Large intestine (tissue), 3 donors: ENCODE measurements around the gene SMIM17. TPM values are rescaled to one million over a fixed set of nuclear protein-coding genes. Genes with fewer than 3 reads are reported as not detected.

ENCODE experiments used
- DNase-seq, 2 donors: peaks; one replicate each; pipeline versions ENCODE4 v3.0.0 to v3.0.0-alpha.2; 2013
- H3K27ac ChIP-seq: one replicate; pipeline ENCODE4 v1.5.1; 2013; ENCODE audit warnings: low read length
- H3K27me3 ChIP-seq: 2 replicates; pipeline ENCODE4 v1.6.1; 2013; ENCODE audit warnings: low read length; ENCODE audit not compliant: control insufficient read depth, insufficient read depth
- H3K36me3 ChIP-seq: 2 replicates; pipeline ENCODE4 v1.6.1; 2013; ENCODE audit warnings: low read length; ENCODE audit not compliant: control insufficient read depth, insufficient read depth
- H3K4me1 ChIP-seq: one replicate; pipeline ENCODE4 v1.6.1; 2013; ENCODE audit warnings: low read length; ENCODE audit not compliant: control insufficient read depth, insufficient read depth
- H3K4me3 ChIP-seq: one replicate; pipeline ENCODE4 v1.5.1; 2013; ENCODE audit warnings: low read length
- H3K9me3 ChIP-seq: one replicate; pipeline ENCODE4 v1.6.1; 2013; ENCODE audit warnings: mild to moderate bottlenecking, low read depth, low read length, moderate library complexity; ENCODE audit not compliant: control insufficient read depth
- WGBS: methylation state at CpG from one replicate; pipeline ENCODE4 v1.1.5; 2013; ENCODE audit warnings: low lambda C conversion rate; ENCODE audit not compliant: insufficient coverage; 5-methylcytosine and 5-hydroxymethylcytosine counted together
- polyA plus RNA-seq: library from polyadenylated mRNA; unstranded; fragments of 120-200 nt; gene quantifications from one replicate; pipeline ENCODE4 v1.2.1, GENCODE V29; 2013

Gene SMIM17
- polyA plus RNA-seq, 1 donor = 0.97 TPM

DNA sequence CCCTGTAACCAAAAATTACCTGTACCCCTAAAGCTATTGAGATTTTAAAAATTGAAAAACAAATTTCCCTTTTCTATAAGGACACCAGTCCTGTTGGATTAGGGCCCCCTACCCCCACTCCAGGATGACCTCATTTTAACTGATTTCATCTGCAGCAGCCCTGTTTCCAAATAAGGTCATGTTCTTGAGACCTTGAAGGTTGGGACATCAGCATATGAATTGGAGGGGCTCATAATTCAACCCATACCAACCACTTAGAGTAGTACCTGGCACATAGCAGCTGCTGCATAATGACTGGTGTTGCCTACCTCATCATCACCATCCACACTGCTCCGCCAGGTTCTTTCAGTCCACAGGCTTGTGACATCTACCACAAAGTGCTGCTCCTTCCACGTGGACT lies 30.2 kb upstream of the SMIM17 start:
- H3K36me3 ChIP-seq = peaks cover 12% of the 10 kb centered on the region
- peaks cover 13% of the 10 kb centered on the region for H3K9me3 ChIP-seq
- WGBS = no CpG with 5 or more reads among the region's 2 CpGs

GRCh38 chr19:56613639-56614038 lies 29.3 kb upstream of the SMIM17 start:
- Histone ChIP-seq H3K4me1 (no peaks in the 10 kb centered on the region), H3K27ac (no peak overlapping the region), H3K4me3 (no peak overlapping the region), H3K36me3 (peaks cover 16% of the 10 kb centered on the region), H3K27me3 (no peaks in the 10 kb centered on the region), H3K9me3 (peaks cover 17% of the 10 kb centered on the region)
- no peak for DNase-seq
- 100% methylated on average over 1 of the region's 5 CpGs for WGBS

More for the DNA sequence above, 30.2 kb upstream of the SMIM17 start:
- H3K4me1 ChIP-seq = no peaks in the 10 kb centered on the region
- H3K4me3 ChIP-seq = no peak overlapping the region
- DNase-seq = no peak
- H3K27ac ChIP-seq = no peak overlapping the region
- no peaks in the 10 kb centered on the region for H3K27me3 ChIP-seq

DNA sequence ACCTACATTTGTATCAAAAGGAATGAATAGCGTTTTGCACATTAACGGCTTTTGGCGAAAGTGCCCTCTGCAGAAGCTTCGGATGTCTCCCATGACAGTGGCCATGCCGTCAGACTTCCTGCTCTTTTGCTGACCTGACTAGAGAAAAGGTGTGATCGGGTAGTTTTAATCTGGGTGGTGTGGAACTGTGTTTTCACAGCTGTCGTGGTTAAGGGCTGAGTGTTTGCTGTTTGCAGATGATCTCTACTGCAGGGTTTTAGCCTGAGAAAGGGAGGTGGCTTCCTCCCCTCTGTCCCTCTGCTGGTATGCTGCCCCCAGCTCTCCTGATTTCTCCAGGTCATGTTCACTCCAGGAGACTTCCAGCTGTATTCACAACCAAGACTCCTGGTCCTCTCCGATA lies 25.4 kb upstream of the SMIM17 start:
- no peak overlapping the region for H3K4me3 ChIP-seq
- no peaks in the 10 kb centered on the region for H3K4me1 ChIP-seq
- H3K9me3 ChIP-seq = peaks cover 37% of the 10 kb centered on the region
- no CpG with 5 or more reads among the region's 8 CpGs for WGBS
- no peak for DNase-seq
- H3K36me3 ChIP-seq = peaks cover 28% of the 10 kb centered on the region
- H3K27me3 ChIP-seq = no peaks in the 10 kb centered on the region
- H3K27ac ChIP-seq = no peak overlapping the region

GRCh38 chr19:56619121-56619520 lies 23.8 kb upstream of the SMIM17 start:
- Histone ChIP-seq H3K4me1 (no peaks in the 10 kb centered on the region), H3K9me3 (peaks cover 39% of the 10 kb centered on the region), H3K36me3 (peaks cover 32% of the 10 kb centered on the region), H3K4me3 (no peak overlapping the region), H3K27ac (no peak overlapping the region), H3K27me3 (no peaks in the 10 kb centered on the region)
- WGBS = no CpG with 5 or more reads among the region's 8 CpGs
- no peak for DNase-seq

DNA sequence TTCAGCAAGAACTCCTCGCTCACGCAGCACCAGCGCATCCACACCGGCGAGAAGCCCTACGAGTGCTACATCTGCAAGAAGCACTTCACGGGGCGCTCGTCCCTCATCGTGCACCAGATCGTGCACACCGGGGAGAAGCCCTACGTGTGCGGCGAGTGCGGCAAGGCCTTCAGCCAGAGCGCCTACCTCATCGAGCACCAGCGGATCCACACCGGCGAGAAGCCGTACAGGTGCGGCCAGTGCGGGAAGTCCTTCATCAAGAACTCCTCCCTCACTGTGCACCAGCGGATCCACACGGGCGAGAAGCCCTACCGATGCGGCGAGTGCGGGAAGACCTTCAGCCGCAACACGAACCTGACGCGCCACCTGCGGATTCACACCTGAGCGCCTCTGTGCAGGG lies 20.6 kb upstream of the SMIM17 start:
- H3K4me3 ChIP-seq = no peak overlapping the region
- H3K27ac ChIP-seq = no peak overlapping the region
- peaks cover 53% of the 10 kb centered on the region for H3K9me3 ChIP-seq
- peaks cover 32% of the 10 kb centered on the region for H3K36me3 ChIP-seq
- DNase-seq = no peak
- H3K4me1 ChIP-seq = no peaks in the 10 kb centered on the region
- H3K27me3 ChIP-seq = no peaks in the 10 kb centered on the region
- WGBS = no CpG with 5 or more reads among the region's 37 CpGs

GRCh38 chr19:56623006-56623405 lies 20.0 kb upstream of the SMIM17 start:
- Histone ChIP-seq H3K27me3 (no peaks in the 10 kb centered on the region), H3K36me3 (peaks cover 26% of the 10 kb centered on the region), H3K4me1 (no peaks in the 10 kb centered on the region), H3K4me3 (no peak overlapping the region), H3K9me3 (peaks cover 55% of the 10 kb centered on the region), H3K27ac (no peak overlapping the region)
- WGBS = 100% methylated on average over 2 of the region's 9 CpGs
- no peak for DNase-seq

GRCh38 chr19:56625708-56626107 lies 17.3 kb upstream of the SMIM17 start:
- no peaks in the 10 kb centered on the region for H3K27me3 ChIP-seq
- peaks cover 46% of the 10 kb centered on the region for H3K9me3 ChIP-seq
- no peak for DNase-seq
- no peak overlapping the region for H3K27ac ChIP-seq
- 100% methylated on average over 1 of the region's 9 CpGs for WGBS
- peaks cover 25% of the 10 kb centered on the region for H3K36me3 ChIP-seq
- no peaks in the 10 kb centered on the region for H3K4me1 ChIP-seq
- H3K4me3 ChIP-seq = no peak overlapping the region

DNA sequence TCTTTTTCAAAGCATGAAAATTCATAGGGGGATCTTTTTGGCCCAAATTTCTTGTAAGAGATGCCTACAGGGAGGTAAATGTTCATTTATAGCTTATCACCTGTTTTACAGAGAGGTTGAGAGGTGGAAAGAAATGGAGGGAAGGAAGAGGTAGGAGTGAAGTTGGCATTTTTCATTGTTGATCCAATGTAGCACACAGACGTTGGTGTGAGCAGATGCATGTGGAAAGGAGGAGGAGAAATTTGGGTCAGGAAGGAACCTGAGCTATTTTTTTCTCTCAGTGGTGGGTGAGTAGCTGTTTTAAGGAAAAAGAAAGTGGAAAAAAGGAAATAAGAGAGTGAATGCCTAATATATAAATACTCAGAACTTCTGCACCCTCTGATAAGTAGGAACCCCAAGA lies 9.9 kb upstream of the SMIM17 start:
- no peaks in the 10 kb centered on the region for H3K4me1 ChIP-seq
- peaks cover 11% of the 10 kb centered on the region for H3K9me3 ChIP-seq
- no peak for DNase-seq
- H3K27ac ChIP-seq = no peak overlapping the region
- no peaks in the 10 kb centered on the region for H3K27me3 ChIP-seq
- H3K4me3 ChIP-seq = no peak overlapping the region
- whole genome bisulfite sequencing = no CpG with 5 or more reads among the region's 1 CpG
- no peaks in the 10 kb centered on the region for H3K36me3 ChIP-seq

DNA sequence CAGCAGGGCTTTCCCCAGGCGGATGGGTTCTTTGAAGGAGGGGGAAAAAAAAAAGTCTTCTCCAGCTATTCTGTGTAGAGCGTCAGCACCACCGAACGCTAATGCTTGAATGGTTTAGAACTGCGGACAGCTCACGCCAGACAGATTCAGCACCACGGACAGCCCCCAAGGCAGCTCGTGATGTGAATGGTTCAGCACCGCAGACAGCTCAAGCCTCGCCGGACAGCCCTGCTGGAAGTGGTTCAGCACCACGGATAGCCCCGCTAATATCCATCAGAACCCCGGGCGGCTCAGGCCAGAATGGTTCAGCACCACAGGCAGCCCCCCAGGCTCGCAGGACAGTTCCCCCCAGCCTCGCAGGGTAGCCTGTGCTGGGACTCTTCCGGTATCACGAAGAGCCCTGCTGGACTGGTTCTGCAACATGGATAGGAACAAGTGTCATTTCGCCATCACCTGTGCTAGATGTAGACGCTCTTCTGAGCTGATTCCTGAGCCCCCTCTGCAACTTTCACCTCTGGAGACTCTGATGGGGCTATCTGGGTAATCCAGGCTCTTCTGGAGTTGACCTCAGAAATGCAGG lies 4.9 kb upstream of the SMIM17 start:
- peaks cover 6% of the 10 kb centered on the region for H3K27me3 ChIP-seq
- no peak overlapping the region for H3K27ac ChIP-seq
- no peaks in the 10 kb centered on the region for H3K4me1 ChIP-seq
- H3K4me3 ChIP-seq = no peak overlapping the region
- no CpG with 5 or more reads among the region's 21 CpGs for WGBS
- DNase-seq = peak; percentile 45 to 76
- H3K9me3 ChIP-seq = peaks cover 12% of the 10 kb centered on the region
- no peaks in the 10 kb centered on the region for H3K36me3 ChIP-seq

GRCh38 chr19:56639217-56639616 lies 3.7 kb upstream of the SMIM17 start:
- Histone ChIP-seq H3K27ac (no peak overlapping the region), H3K27me3 (peaks cover 17% of the 10 kb centered on the region), H3K4me3 (no peak overlapping the region), H3K9me3 (peaks cover 16% of the 10 kb centered on the region), H3K36me3 (no peaks in the 10 kb centered on the region), H3K4me1 (no peaks in the 10 kb centered on the region)
- no peak for DNase-seq
- 23% methylated on average over 5 of the region's 7 CpGs for WGBS

- Histone ChIP-seq H3K9me3 (peaks cover 11% of the 10 kb centered on the region), H3K27ac (no peak overlapping the region)
- WGBS = no CpG with 5 or more reads among the region's 25 CpGs
These were observed 549 bp downstream of the SMIM17 start for GRCh38 chr19:56643460-56643955.

More at GRCh38 chr19:56643460-56643955, 549 bp downstream of the SMIM17 start:
- peaks cover 21% of the 10 kb centered on the region for H3K27me3 ChIP-seq
- DNase-seq = no peak
- H3K4me3 ChIP-seq = no peak overlapping the region
- H3K4me1 ChIP-seq = no peaks in the 10 kb centered on the region
- no peaks in the 10 kb centered on the region for H3K36me3 ChIP-seq
